ELR (cell line): ENCODE data around the gene GAB3.

Experiments used
- DNase-seq: peaks from one replicate; pipeline ENCODE4 v3.0.0-alpha.2; 2015; ENCODE audit warnings: low read depth

Gene GAB3

GRCh38 chrX:154750301-154751202 lies at the start of gene GAB3:
GAB3 (minus strand) TSS chrX:154751077; CDS start chrX:154751025, 52 bp downstream.
- peak; percentile 56 for DNase-seq

GRCh38 chrX:154799556-154800348 lies 48.9 kb upstream of the GAB3 start:
- no peak for DNase-seq

GRCh38 chrX:154797006-154797405 lies 46.1 kb upstream of the GAB3 start:
- DNase-seq = peak; percentile 36

GRCh38 chrX:154795016-154795415 lies 44.1 kb upstream of the GAB3 start:
- no peak for DNase-seq

GRCh38 chrX:154793084-154793795 lies 42.4 kb upstream of the GAB3 start:
- no peak for DNase-seq

GRCh38 chrX:154791939-154792338 lies 41.1 kb upstream of the GAB3 start:
- DNase-seq = no peak

GRCh38 chrX:154791467-154791866 lies 40.6 kb upstream of the GAB3 start:
- DNase-seq = no peak

GRCh38 chrX:154785716-154786115 lies 34.8 kb upstream of the GAB3 start:
- no peak for DNase-seq

- no peak for DNase-seq
Measured at GRCh38 chrX:154784149-154784995, 33.5 kb upstream of the GAB3 start.

- no peak for DNase-seq
Measured at GRCh38 chrX:154780968-154781367, 30.1 kb upstream of the GAB3 start.

GRCh38 chrX:154779261-154779660 lies 28.4 kb upstream of the GAB3 start:
- peak; percentile 64 for DNase-seq

GRCh38 chrX:154776753-154777152 lies 25.9 kb upstream of the GAB3 start:
- no peak for DNase-seq

GRCh38 chrX:154775419-154776349 lies 24.8 kb upstream of the GAB3 start:
- DNase-seq = peak; percentile 36

GRCh38 chrX:154774622-154775021 lies 23.7 kb upstream of the GAB3 start:
- DNase-seq = no peak

GRCh38 chrX:154762537-154763296 lies 11.8 kb upstream of the GAB3 start, which contains the start of gene DKC1:
DKC1 (plus strand) TSS chrX:154762864; CDS start chrX:154762966, 102 bp downstream.
- DNase-seq = peak; percentile 93

- DNase-seq = no peak
Measured at GRCh38 chrX:154761977-154762536, 11.2 kb upstream of the GAB3 start.

- DNase-seq = no peak
Measured at GRCh38 chrX:154758696-154759095, 7.8 kb upstream of the GAB3 start.

- DNase-seq = no peak
Measured at GRCh38 chrX:154751669-154752271, 893 bp upstream of the GAB3 start.
